ENCODE results near the gene HECTD1.
"Not testable (repeated sequence)": the region's sequence is repeated elsewhere in the genome, so short reads cannot be mapped to it uniquely, and the experiment has no call there.

The HECTD1 gene

GRCh38 chr14:31208546-31209424, 1.2 kb upstream of the HECTD1 start:
- H3K4me3 ChIP-seq (ENCODE audit: low read length), result peak overlapping the region; percentile 65

GRCh38 chr14:31207287-31207754, 272 bp downstream of the HECTD1 start:
- H3K4me3 ChIP-seq (ENCODE audit: low read length), result peak overlapping the region; percentile 91
- TF ChIP-seq ZNF274 (IDR thresholded peaks at IDR 0.05; ENCODE audit: low read depth, low read length), result no peak

More at GRCh38 chr14:31208546-31209424, 1.2 kb upstream of the HECTD1 start:
- TF ChIP-seq ZNF274 (IDR thresholded peaks at IDR 0.05; ENCODE audit: low read depth, low read length), result no peak

GRCh38 chr14:31206536-31207286, 882 bp downstream of the HECTD1 start:
- TF ChIP-seq ZNF274 (IDR thresholded peaks at IDR 0.05; ENCODE audit: low read depth, low read length), result no peak

GRCh38 chr14:31205681-31206535, 1.7 kb downstream of the HECTD1 start:
- TF ChIP-seq ZNF274 (IDR thresholded peaks at IDR 0.05; ENCODE audit: low read depth, low read length), result no peak
- H3K4me3 ChIP-seq (ENCODE audit: low read length), result peak overlapping the region; percentile 91

More at GRCh38 chr14:31206536-31207286, 882 bp downstream of the HECTD1 start:
- H3K4me3 ChIP-seq (ENCODE audit: low read length), result peak overlapping the region; percentile 91

- TF ChIP-seq ZNF274 (IDR thresholded peaks at IDR 0.05; ENCODE audit: low read depth, low read length), result no peak
- peak overlapping the region; percentile 91; the same call in 1 of the 2 replicates for H3K4me3 ChIP-seq (ENCODE audit: low read length)
These were observed 2.7 kb downstream of the HECTD1 start for GRCh38 chr14:31204593-31205534.

- not testable (repeated sequence) for H3K4me3 ChIP-seq (ENCODE audit: low read length)
These were observed 3.5 kb downstream of the HECTD1 start for GRCh38 chr14:31203899-31204592.

- no peak overlapping the region for H3K4me3 ChIP-seq (ENCODE audit: low read length)
- TF ChIP-seq ZNF274 (IDR thresholded peaks at IDR 0.05; ENCODE audit: low read depth, low read length), result no peak
These were observed 4.2 kb downstream of the HECTD1 start for GRCh38 chr14:31203414-31203742.

GRCh38 chr14:31201111-31201510, 6.5 kb downstream of the HECTD1 start:
- TF ChIP-seq ZNF274 (IDR thresholded peaks at IDR 0.05; ENCODE audit: low read depth, low read length), result no peak
- no peak overlapping the region for H3K4me3 ChIP-seq (ENCODE audit: low read length)

GRCh38 chr14:31200702-31200990, 6.9 kb downstream of the HECTD1 start:
- H3K4me3 ChIP-seq (ENCODE audit: low read length), result no peak overlapping the region
- no peak for TF ChIP-seq ZNF274 (IDR thresholded peaks at IDR 0.05; ENCODE audit: low read depth, low read length)

- no peak for TF ChIP-seq ZNF274 (IDR thresholded peaks at IDR 0.05; ENCODE audit: low read depth, low read length)
- no peak overlapping the region for H3K4me3 ChIP-seq (ENCODE audit: low read length)
These were observed 9.9 kb downstream of the HECTD1 start for GRCh38 chr14:31197671-31198070.

- no peak for TF ChIP-seq ZNF274 (IDR thresholded peaks at IDR 0.05; ENCODE audit: low read depth, low read length)
These were observed 10.6 kb downstream of the HECTD1 start for GRCh38 chr14:31196839-31197492.

GRCh38 chr14:31194661-31195060, 12.9 kb downstream of the HECTD1 start:
- H3K4me3 ChIP-seq (ENCODE audit: low read length), result no peak overlapping the region
- no peak for TF ChIP-seq ZNF274 (IDR thresholded peaks at IDR 0.05; ENCODE audit: low read depth, low read length)

More at GRCh38 chr14:31196839-31197492, 10.6 kb downstream of the HECTD1 start:
- H3K4me3 ChIP-seq (ENCODE audit: low read length), result no peak overlapping the region

All from GM08714 (cell line).